ENCODE results near the gene FRYL.

FRYL gene

DNA sequence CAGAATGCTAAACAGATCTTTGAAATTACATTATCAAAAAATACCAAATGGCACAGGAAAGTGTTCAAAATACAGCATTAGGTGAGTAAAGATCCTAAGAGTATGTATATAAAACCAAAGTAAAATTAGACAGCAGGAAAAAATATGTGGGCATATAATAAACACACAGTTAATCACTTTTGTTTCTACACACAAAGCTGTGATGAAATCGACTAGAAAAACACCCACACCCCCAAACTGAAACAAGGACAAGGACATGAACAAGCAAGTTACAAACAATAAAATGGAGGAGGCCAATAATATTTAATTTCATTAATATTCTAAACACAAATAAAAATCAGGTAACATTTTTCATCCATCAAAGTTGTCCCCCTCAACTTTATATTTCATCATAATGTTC, 143.2 kb downstream of the FRYL start:
- no peak overlapping the region for H3K27ac ChIP-seq
- no peak for TF ChIP-seq ZFX (IDR thresholded peaks at IDR 0.05; ENCODE audit: borderline replicate concordance)
- TF ChIP-seq, protein P1, sequence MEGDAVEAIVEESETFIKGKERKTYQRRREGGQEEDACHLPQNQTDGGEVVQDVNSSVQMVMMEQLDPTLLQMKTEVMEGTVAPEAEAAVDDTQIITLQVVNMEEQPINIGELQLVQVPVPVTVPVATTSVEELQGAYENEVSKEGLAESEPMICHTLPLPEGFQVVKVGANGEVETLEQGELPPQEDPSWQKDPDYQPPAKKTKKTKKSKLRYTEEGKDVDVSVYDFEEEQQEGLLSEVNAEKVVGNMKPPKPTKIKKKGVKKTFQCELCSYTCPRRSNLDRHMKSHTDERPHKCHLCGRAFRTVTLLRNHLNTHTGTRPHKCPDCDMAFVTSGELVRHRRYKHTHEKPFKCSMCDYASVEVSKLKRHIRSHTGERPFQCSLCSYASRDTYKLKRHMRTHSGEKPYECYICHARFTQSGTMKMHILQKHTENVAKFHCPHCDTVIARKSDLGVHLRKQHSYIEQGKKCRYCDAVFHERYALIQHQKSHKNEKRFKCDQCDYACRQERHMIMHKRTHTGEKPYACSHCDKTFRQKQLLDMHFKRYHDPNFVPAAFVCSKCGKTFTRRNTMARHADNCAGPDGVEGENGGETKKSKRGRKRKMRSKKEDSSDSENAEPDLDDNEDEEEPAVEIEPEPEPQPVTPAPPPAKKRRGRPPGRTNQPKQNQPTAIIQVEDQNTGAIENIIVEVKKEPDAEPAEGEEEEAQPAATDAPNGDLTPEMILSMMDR (IDR thresholded peaks at IDR 0.05) = no peak

DNA sequence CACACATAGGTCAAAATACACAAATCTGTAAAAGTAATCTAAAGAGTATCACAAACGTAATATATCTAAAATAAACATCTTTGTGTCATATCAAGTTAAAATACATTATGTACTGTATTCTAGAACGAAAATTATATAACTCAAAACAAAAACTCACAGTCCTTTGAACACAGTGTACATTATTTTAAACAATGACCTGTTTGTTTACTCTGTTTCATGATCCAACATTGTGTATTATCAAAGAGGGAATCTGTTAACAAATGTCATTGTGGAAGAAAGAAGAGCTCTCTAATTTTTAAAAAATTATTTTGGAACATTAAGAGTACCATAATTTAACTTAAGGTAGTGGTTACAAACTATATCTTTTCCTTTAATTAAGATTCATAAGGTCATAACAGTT, 144.1 kb downstream of the FRYL start:
- TF ChIP-seq, protein P1 (IDR thresholded peaks at IDR 0.05) = no peak
- no peak for TF ChIP-seq ZFX (IDR thresholded peaks at IDR 0.05; ENCODE audit: borderline replicate concordance)
- H3K27ac ChIP-seq = 0 out of 2 replicates have a peak overlapping the region, but pooled peaks have one; percentile 0

DNA sequence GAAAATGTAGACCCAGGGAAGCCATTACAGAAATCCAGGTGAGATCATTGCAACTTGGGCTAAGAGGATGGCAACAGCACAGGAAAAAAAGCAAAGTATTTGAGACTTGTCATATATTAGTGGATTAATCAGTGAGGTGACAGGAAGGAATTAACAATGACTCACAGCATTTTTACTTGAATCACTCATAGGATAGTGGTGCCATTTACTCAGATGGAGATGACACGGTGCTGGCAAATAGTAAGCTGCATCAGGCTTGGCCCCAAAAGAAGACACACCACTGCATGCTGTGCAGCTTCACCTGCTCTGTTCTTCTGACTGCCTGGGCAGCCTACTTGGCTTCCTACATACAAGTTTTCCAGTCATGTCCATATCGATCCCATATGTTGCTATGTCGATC, 144.8 kb downstream of the FRYL start:
- H3K27ac ChIP-seq = 0 out of 2 replicates have a peak overlapping the region, but pooled peaks have one; percentile 0
- TF ChIP-seq, protein P1 (IDR thresholded peaks at IDR 0.05) = no peak
- TF ChIP-seq ZFX (IDR thresholded peaks at IDR 0.05; ENCODE audit: borderline replicate concordance) = no peak

DNA sequence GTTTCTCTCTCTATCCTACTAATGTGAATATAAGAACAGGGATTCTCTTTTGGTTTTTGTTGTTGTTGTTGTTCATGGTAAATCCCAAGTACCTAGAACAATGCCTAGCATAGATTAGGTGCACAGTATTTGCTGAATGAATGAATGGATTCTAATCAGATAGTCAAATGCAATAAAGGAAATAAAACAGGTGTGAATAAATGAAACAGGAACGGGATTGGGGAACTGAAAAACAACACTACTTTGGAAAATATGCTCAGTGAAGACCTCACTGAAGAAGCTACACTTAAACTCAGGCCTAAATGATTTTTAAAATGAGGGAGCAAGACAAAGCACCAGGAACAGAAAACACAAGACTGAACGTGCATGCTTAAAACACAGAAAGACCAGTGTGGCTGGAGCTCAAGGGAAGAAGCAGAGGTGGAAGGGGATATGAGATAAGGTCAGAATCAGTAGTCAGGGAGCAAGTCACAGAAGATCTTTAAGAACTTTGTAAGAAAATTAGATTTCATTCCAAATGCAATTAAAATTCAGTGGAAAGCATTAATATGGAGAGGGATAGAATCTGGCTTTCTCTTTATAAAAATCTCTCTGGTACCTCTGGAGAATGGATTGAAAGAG, 145.3 kb downstream of the FRYL start:
- H3K27ac ChIP-seq = no peak overlapping the region
- TF ChIP-seq, protein P1 (IDR thresholded peaks at IDR 0.05) = no peak
- no peak for TF ChIP-seq ZFX (IDR thresholded peaks at IDR 0.05; ENCODE audit: borderline replicate concordance)

DNA sequence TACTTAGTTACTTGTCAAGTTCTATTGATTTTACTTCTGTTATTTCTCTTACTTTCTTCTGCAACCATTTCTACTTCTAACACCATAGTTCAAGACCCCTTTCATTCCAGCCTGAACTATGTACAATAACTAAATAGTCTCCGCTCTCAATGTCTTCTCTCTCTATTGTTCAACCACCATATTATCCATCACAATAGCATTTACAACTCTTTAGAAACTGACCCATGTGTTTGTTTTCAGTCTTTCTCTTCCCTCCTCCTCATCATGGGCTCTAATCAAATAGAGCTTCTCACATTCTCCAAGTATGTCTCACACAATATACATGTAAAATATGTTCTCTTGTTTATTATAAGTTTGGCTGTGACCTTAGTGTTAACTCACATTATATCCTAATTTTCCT, 146.4 kb downstream of the FRYL start:
- H3K27ac ChIP-seq = no peak overlapping the region
- TF ChIP-seq, protein P1 (IDR thresholded peaks at IDR 0.05) = no peak
- no peak for TF ChIP-seq ZFX (IDR thresholded peaks at IDR 0.05; ENCODE audit: borderline replicate concordance)

DNA sequence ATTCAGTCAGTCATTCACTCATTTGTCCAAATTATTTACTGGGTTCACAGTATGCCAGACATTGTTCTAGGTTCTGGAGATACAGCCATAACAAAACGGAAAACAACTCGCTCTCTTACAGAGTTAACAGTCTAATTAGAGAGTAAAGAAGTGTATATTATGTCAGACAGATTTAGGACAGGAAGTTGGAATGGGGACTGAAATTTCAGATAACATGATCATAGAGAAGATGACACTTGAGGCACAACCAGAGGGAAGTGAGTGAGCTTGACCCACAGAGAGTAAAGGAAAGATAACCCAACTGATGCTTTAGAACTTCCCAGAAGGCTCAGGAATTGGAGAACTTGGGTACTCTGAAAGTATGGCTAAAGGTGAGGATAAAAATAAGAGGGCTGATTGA, 150.6 kb downstream of the FRYL start:
- no peak overlapping the region for H3K27ac ChIP-seq
- no peak for TF ChIP-seq ZFX (IDR thresholded peaks at IDR 0.05; ENCODE audit: borderline replicate concordance)

DNA sequence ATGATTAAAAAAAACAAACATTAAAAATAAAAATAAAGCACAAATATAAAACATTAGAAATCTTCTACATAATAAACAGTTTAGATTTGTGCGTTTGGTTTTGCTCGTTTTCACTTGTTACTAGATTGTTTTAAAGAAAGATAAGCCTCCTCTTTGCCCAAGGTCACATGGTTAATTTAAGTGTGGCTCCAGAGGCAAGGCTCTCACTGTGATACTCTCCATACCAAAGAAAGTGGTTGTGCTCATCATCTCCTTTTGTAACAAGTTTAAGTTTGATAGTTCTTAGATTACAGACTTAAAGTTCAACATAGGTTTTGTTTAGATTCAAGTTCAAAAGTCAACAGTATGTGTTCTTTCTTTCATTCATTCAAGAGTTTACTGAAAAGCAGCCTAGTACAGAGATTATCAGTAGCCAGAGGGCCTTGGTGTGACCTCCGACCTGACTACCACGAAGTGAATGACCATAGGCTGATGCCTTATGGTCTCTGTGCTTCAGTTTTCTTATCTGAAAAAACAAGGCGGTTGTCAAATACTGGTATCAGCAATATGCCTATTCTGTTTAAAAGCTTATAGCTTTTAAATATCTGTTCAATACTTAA, 156.8 kb downstream of the FRYL start:
- no peak overlapping the region for H3K27ac ChIP-seq

More for the DNA sequence above, 156.8 kb downstream of the FRYL start:
- TF ChIP-seq, protein P1 (IDR thresholded peaks at IDR 0.05) = no peak
- TF ChIP-seq ZFX (IDR thresholded peaks at IDR 0.05; ENCODE audit: borderline replicate concordance) = no peak

Data from 22Rv1 (cell line).